ENCODE data around the gene MPDU1.

DNA sequence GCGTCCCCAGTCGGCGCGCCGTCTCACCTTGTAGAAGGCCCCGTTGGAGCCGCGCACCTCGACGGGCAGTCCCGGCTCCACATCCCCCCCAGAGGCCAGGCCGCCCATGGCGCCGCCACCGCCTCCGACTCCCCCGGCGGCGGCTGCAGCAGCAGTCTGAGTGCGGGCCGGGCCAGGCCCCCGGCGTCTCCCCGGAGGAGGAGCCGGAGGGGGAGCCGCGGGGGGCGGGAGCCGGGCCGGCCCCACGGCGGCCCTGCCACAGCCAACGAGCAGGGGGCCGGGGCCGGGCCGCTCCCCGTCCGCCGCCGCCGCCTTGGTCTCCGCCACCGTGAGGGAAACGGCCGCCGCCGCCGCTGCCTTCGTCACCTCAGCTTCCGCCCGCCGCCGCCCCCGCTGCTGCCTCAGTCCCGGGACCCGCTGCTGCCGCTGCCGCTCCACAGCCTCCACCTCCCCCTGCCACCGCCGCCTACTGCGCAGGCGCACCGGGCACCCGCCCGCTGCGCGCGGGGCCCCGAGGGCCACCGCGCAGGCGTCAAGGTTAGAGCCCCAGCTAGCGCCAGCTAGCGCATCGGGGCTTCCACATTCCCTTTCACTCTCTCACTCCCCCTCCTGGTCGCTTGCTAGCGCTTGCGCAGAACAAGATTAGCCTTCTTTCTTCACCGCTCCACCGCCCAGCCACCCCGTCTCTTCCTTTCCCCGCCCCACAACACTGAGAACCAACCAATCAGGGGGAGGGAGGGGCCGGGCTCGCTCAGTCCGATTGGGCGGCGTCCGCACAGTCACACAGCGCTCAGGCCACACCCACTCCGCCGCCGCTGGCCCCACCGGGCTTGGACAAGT is 31.0 kb downstream of the MPDU1 start, which contains the start of gene FXR2:
- TF ChIP-seq, protein P1, sequence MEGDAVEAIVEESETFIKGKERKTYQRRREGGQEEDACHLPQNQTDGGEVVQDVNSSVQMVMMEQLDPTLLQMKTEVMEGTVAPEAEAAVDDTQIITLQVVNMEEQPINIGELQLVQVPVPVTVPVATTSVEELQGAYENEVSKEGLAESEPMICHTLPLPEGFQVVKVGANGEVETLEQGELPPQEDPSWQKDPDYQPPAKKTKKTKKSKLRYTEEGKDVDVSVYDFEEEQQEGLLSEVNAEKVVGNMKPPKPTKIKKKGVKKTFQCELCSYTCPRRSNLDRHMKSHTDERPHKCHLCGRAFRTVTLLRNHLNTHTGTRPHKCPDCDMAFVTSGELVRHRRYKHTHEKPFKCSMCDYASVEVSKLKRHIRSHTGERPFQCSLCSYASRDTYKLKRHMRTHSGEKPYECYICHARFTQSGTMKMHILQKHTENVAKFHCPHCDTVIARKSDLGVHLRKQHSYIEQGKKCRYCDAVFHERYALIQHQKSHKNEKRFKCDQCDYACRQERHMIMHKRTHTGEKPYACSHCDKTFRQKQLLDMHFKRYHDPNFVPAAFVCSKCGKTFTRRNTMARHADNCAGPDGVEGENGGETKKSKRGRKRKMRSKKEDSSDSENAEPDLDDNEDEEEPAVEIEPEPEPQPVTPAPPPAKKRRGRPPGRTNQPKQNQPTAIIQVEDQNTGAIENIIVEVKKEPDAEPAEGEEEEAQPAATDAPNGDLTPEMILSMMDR (IDR thresholded peaks at IDR 0.05): peak; percentile 43 to 82 (median 53)
- TF ChIP-seq POLR2A (IDR thresholded peaks at IDR 0.05): peak; percentile 74 to 91

Data from adrenal gland (tissue), 5 donors.